Neural cell (in vitro differentiated cells): Measurements from ENCODE around the gene SMIM1. TPM values are rescaled to one million over a fixed set of nuclear protein-coding genes. Genes with fewer than 3 reads are reported as not detected.
"Not testable (repeated sequence)": the region's sequence is repeated elsewhere in the genome, so short reads cannot be mapped to it uniquely, and the experiment has no call there.

Source experiments
- H2AFZ ChIP-seq: fragments of 200-600, 300-800 bp; sonication (generic), shearing (Covaris generic); 2 replicates; pipeline ENCODE4 v1.6.0; 2014; ENCODE audit warnings: low read depth, mild to moderate bottlenecking, antibody characterized with exemption, low read length, moderate library complexity
- H3F3A ChIP-seq: fragments of 200-600 bp; shearing (Covaris generic); 2 replicates; pipeline ENCODE4 v1.6.1; 2016; ENCODE audit warnings: mild to moderate bottlenecking, moderate library complexity, mixed read lengths, antibody characterized with exemption, low read length; ENCODE audit not compliant: insufficient read depth, poor library complexity, severe bottlenecking
- H3K27ac ChIP-seq: fragments of 200-600, 300-800 bp; sonication (generic), shearing (Covaris generic); 2 replicates; pipeline ENCODE4 v1.5.1; 2014; ENCODE audit warnings: mild to moderate bottlenecking, low read length, moderate library complexity
- H3K27me3 ChIP-seq: fragments of 300-800, 200-600 bp; sonication (generic), shearing (Covaris generic); 2 replicates; pipeline ENCODE4 v1.6.0; 2014; ENCODE audit warnings: mild to moderate bottlenecking, low read depth, low read length, moderate library complexity; ENCODE audit not compliant: insufficient read depth
- H3K36me3 ChIP-seq: fragments of 300-800, 200-600 bp; sonication (generic), shearing (Covaris generic); 2 replicates; pipeline ENCODE4 v1.5.1; 2014; ENCODE audit warnings: mild to moderate bottlenecking, antibody characterized with exemption, low read length, moderate library complexity; ENCODE audit not compliant: insufficient read depth
- H3K4me2 ChIP-seq: fragments of 300-800, 200-600 bp; sonication (generic), shearing (Covaris generic); 2 replicates; pipeline ENCODE4 v1.6.0; 2014; ENCODE audit warnings: mild to moderate bottlenecking, low read length
- H3K4me3 ChIP-seq: fragments of 300-800, 200-600 bp; sonication (generic), shearing (Covaris generic); 2 replicates; pipeline ENCODE4 v1.5.1; 2014; ENCODE audit warnings: mild to moderate bottlenecking, low read length, moderate library complexity
- H3K79me2 ChIP-seq: fragments of 200-600 bp; shearing (Covaris generic); replicated peaks from 2 replicates; pipeline ENCODE4 v1.6.0; 2014; ENCODE audit warnings: mild to moderate bottlenecking, low read length, moderate library complexity; ENCODE audit not compliant: insufficient read depth
- H3K9ac ChIP-seq: fragments of 300-800, 200-600 bp; sonication (generic), shearing (Covaris generic); 2 replicates; pipeline ENCODE4 v1.6.1; 2016; ENCODE audit warnings: mild to moderate bottlenecking, low read length, mixed read lengths
- H3K9me2 ChIP-seq: fragments of 200-600 bp; shearing (Covaris generic); 2 replicates; pipeline ENCODE4 v1.6.1; 2016; ENCODE audit warnings: mild to moderate bottlenecking, low read length, mixed read lengths; ENCODE audit not compliant: insufficient read depth
- H3K9me3 ChIP-seq: fragments of 200-600, 300-800 bp; sonication (generic), shearing (Covaris generic); 2 replicates; pipeline ENCODE4 v1.6.1; 2016; ENCODE audit warnings: mild to moderate bottlenecking, mixed run types, low read length, moderate library complexity, mixed read lengths
- H4K20me1 ChIP-seq: fragments of 200-600 bp; shearing (Covaris generic); 2 replicates; pipeline ENCODE4 v1.6.1; 2016; ENCODE audit warnings: mild to moderate bottlenecking, mixed run types; ENCODE audit not compliant: insufficient read depth
- EP300 ChIP-seq: fragments of 450-650 bp; conservative IDR thresholded peaks from 2 replicates; pipeline ENCODE4 v1.6.1; 2014; ENCODE audit warnings: antibody characterized with exemption, mild to moderate bottlenecking, moderate library complexity; ENCODE audit not compliant: poor library complexity, severe bottlenecking
- EZH2 ChIP-seq: fragments of 200-600, 300-800 bp; shearing (Covaris generic), sonication (generic); IDR thresholded peaks from 2 replicates; pipeline ENCODE4 v1.6.1; 2014; ENCODE audit warnings: antibody characterized with exemption, low read length, borderline replicate concordance, mild to moderate bottlenecking; ENCODE audit not compliant: insufficient read depth, poor library complexity, severe bottlenecking
- MXI1 ChIP-seq: fragments of 450-650 bp; conservative IDR thresholded peaks from 2 replicates; pipeline ENCODE4 v1.6.1; 2014; ENCODE audit warnings: antibody characterized with exemption, mild to moderate bottlenecking; ENCODE audit not compliant: poor library complexity, severe bottlenecking
- POLR2AphosphoS5 ChIP-seq: IDR thresholded peaks from 2 replicates; pipeline ENCODE4 v1.6.1; 2012
- RAD21 ChIP-seq: fragments of 450-650 bp; conservative IDR thresholded peaks from 2 replicates; pipeline ENCODE4 v1.6.1; 2014; ENCODE audit warnings: antibody characterized with exemption, mild to moderate bottlenecking, moderate library complexity
- SMC3 ChIP-seq: fragments of 450-650 bp; conservative IDR thresholded peaks from 2 replicates; pipeline ENCODE4 v1.6.1; 2014; ENCODE audit warnings: antibody characterized with exemption, mild to moderate bottlenecking, moderate library complexity; ENCODE audit not compliant: poor library complexity
- TAF1 ChIP-seq: IDR thresholded peaks from 2 replicates; pipeline ENCODE4 v1.6.1; 2012; ENCODE audit warnings: low read depth
- polyA plus RNA-seq: library from polyadenylated mRNA; depleted of rRNA; stranded (reverse); fragments of >200 nt; gene quantifications from 2 replicates; pipeline ENCODE4 v1.2.3, GENCODE V29; 2014
- TF ChIP-seq, protein P1 (sequence below): IDR thresholded peaks from 2 replicates; pipeline ENCODE4 v1.6.1; 2012; ENCODE audit warnings: borderline replicate concordance
- TF ChIP-seq, protein P2 (sequence below): fragments of 450-650 bp; IDR thresholded peaks from 2 replicates; pipeline ENCODE4 v1.5.1; 2014; ENCODE audit warnings: antibody characterized with exemption, mild to moderate bottlenecking, moderate library complexity; ENCODE audit not compliant: poor library complexity, severe bottlenecking

SMIM1 gene
- polyA plus RNA-seq, 1 donor from 2014 or later: not detected

DNA sequence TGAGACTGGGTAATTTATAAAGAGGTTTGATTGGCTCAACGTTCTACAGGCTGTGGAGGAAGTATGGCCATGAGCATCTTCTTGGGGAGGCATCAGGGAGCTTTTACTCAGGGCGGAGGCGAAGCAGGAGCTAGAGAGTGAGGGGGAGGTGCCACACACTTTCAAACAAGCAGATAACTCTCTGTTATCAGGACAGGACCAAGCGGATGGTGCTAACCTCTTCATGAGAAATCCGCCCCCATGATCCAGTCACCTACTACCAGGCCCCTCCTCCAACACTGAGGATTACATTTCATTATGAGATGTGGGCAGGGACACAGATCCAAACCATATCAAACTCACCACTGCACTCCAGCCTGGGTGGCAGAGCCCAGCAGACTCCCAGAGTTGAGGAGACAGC, 35.2 kb downstream of the SMIM1 start:
- Histone ChIP-seq H3K4me2 (no peak overlapping the region), H3K79me2 (no peaks in the 10 kb centered on the region), H3F3A (no peaks in the 10 kb centered on the region), H3K9me2 (no peaks in the 10 kb centered on the region), H4K20me1 (no peaks in the 10 kb centered on the region), H3K27ac (no peak overlapping the region), H3K9ac (no peak overlapping the region), H2AFZ (no peak overlapping the region), H3K36me3 (no peaks in the 10 kb centered on the region), H3K27me3 (no peaks in the 10 kb centered on the region), H3K4me3 (no peak overlapping the region), H3K9me3 (no peaks in the 10 kb centered on the region)
- TF ChIP-seq, protein P1, sequence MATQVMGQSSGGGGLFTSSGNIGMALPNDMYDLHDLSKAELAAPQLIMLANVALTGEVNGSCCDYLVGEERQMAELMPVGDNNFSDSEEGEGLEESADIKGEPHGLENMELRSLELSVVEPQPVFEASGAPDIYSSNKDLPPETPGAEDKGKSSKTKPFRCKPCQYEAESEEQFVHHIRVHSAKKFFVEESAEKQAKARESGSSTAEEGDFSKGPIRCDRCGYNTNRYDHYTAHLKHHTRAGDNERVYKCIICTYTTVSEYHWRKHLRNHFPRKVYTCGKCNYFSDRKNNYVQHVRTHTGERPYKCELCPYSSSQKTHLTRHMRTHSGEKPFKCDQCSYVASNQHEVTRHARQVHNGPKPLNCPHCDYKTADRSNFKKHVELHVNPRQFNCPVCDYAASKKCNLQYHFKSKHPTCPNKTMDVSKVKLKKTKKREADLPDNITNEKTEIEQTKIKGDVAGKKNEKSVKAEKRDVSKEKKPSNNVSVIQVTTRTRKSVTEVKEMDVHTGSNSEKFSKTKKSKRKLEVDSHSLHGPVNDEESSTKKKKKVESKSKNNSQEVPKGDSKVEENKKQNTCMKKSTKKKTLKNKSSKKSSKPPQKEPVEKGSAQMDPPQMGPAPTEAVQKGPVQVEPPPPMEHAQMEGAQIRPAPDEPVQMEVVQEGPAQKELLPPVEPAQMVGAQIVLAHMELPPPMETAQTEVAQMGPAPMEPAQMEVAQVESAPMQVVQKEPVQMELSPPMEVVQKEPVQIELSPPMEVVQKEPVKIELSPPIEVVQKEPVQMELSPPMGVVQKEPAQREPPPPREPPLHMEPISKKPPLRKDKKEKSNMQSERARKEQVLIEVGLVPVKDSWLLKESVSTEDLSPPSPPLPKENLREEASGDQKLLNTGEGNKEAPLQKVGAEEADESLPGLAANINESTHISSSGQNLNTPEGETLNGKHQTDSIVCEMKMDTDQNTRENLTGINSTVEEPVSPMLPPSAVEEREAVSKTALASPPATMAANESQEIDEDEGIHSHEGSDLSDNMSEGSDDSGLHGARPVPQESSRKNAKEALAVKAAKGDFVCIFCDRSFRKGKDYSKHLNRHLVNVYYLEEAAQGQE: no peak
- TF ChIP-seq, protein P2, sequence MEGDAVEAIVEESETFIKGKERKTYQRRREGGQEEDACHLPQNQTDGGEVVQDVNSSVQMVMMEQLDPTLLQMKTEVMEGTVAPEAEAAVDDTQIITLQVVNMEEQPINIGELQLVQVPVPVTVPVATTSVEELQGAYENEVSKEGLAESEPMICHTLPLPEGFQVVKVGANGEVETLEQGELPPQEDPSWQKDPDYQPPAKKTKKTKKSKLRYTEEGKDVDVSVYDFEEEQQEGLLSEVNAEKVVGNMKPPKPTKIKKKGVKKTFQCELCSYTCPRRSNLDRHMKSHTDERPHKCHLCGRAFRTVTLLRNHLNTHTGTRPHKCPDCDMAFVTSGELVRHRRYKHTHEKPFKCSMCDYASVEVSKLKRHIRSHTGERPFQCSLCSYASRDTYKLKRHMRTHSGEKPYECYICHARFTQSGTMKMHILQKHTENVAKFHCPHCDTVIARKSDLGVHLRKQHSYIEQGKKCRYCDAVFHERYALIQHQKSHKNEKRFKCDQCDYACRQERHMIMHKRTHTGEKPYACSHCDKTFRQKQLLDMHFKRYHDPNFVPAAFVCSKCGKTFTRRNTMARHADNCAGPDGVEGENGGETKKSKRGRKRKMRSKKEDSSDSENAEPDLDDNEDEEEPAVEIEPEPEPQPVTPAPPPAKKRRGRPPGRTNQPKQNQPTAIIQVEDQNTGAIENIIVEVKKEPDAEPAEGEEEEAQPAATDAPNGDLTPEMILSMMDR: no peak
- TF ChIP-seq EP300: no peak
- TF ChIP-seq MXI1: no peak
- TF ChIP-seq TAF1: no peak
- no peak for TF ChIP-seq POLR2AphosphoS5
- TF ChIP-seq RAD21: no peak
- no peak for TF ChIP-seq EZH2
- TF ChIP-seq SMC3: no peak

DNA sequence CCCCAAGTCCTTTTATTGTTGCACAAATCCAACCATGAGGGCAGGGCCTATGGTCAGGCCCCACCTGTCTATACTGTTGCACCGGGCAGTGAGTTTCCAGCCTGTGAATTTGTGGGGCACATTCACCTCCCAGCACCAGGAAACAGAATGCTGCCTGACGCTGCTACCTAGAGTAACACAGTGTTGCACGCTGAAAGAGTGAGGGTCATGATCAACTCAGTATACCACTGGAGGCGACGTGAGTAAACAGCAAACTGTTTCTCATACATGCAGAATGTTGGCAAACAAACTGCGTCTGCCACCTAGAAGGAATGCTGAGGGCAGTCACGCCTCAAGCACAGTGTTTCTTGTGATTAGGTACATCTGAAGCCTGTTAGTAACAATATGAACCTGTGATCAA, 37.1 kb downstream of the SMIM1 start:
- no peak overlapping the region for H3K4me2 ChIP-seq
- no peaks in the 10 kb centered on the region for H3K9me3 ChIP-seq
- H3K36me3 ChIP-seq: no peaks in the 10 kb centered on the region
- TF ChIP-seq MXI1: no peak
- no peaks in the 10 kb centered on the region for H3K79me2 ChIP-seq
- H3K9ac ChIP-seq: no peak overlapping the region
- no peak overlapping the region for H3K4me3 ChIP-seq
- H3K27me3 ChIP-seq: no peaks in the 10 kb centered on the region
- no peaks in the 10 kb centered on the region for H3F3A ChIP-seq
- H3K27ac ChIP-seq: no peak overlapping the region
- no peaks in the 10 kb centered on the region for H4K20me1 ChIP-seq
- no peaks in the 10 kb centered on the region for H3K9me2 ChIP-seq
- H2AFZ ChIP-seq: no peak overlapping the region

DNA sequence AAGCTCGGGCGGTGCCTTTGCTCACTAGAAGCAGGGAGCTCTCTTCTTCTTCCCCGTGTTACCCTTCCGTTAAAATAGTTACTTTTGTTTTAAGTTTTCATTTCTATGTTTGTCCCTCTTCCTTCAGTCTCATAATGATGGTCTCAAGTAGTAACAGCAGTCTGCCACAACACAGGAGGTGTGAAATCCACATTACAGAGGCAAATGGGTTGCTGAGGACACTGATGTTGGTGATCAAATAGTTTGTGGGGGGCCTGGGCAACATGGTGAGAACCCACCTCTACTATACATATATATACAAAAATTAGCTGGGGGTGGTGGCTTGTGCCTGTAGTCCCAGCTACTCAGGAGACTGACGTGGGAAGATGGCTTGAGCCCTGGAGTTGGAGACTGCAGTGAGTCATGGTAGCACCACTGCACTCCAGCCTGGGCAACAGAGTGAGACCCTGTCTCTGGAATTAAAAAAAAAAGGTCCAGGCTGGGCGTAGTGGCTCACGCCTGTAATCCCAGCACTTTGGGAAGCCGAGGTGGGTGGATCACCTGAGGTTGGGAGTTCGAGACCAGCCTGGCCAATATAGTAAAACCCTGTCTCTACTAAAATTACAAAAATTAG, 37.7 kb downstream of the SMIM1 start:
- H3K4me3 ChIP-seq, H3K4me2 ChIP-seq: not testable (repeated sequence)

More for the DNA sequence above, 37.7 kb downstream of the SMIM1 start:
- H3K9me3 ChIP-seq, H3K27ac ChIP-seq, H4K20me1 ChIP-seq, H3K27me3 ChIP-seq, H3K79me2 ChIP-seq, H3K9me2 ChIP-seq, H3K9ac ChIP-seq, H2AFZ ChIP-seq, H3F3A ChIP-seq, H3K36me3 ChIP-seq: not testable (repeated sequence)
